ENCODE measurements around the gene GIT2.
"Not testable (repeated sequence)": the region's sequence is repeated elsewhere in the genome, so short reads cannot be mapped to it uniquely, and the experiment has no call there.

GIT2 gene

DNA sequence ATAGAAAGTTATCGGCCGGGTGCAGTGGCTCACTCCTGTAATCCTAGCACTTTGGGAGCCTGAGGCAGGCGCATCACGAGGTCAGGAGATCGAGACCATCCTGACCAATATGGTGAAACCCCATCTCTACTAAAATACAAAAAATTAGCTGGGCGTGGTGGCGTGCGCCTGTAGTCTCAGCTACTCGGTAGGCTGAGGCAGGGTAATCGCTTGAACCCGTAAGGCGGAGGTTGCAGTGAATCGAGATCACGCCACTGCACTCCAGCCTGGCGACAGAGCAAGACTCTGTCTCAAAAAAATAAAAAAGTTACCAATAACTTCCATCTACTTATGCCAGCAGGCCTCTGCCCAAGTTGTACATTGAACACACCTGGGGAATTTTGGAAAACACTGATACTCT lies 96.8 kb downstream of the GIT2 start:
- H3K27me3 ChIP-seq (replicated peaks; ENCODE audit: control insufficient read depth, insufficient read depth, low read length, poor library complexity, severe bottlenecking); H3K4me1 ChIP-seq (ENCODE audit: control insufficient read depth, insufficient read depth, low read length, poor library complexity, severe bottlenecking); DNase-seq; H3K9me3 ChIP-seq (ENCODE audit: control insufficient read depth, low read length); H3K4me3 ChIP-seq (ENCODE audit: insufficient read depth, low read depth, low read length, poor library complexity, severe bottlenecking): not testable (repeated sequence)
- H3K36me3 ChIP-seq (ENCODE audit: control insufficient read depth, insufficient read depth, low read length), result peaks cover 12% of the 10 kb centered on the region
- peak overlapping the region; percentile 62 for H3K27ac ChIP-seq (ENCODE audit: insufficient read depth, low read length, poor library complexity, severe bottlenecking)

DNA sequence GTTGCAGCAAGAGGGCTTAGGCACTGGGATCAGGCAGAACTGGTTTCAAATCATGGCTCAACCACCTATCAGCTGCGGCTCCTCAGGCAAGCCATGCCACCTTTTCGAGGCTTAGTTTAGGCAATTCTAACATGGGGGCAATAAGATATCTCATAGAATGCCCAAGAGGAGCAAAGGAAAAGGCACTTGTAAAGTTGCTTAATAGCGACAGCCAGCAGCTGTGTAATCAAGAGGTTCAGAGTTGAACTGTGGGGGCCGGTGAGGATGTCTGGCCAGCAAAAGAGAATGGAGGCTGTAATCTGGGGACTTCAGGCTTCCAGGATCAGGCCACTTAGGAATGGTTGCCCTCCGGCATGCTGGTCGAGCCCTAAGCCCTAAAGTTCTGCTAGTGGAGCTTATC lies 99.1 kb downstream of the GIT2 start:
- no peaks in the 10 kb centered on the region for H3K27me3 ChIP-seq (replicated peaks; ENCODE audit: control insufficient read depth, insufficient read depth, low read length, poor library complexity, severe bottlenecking)
- H3K27ac ChIP-seq (ENCODE audit: insufficient read depth, low read length, poor library complexity, severe bottlenecking), result no peak overlapping the region
- no peak overlapping the region for H3K4me3 ChIP-seq (ENCODE audit: insufficient read depth, low read depth, low read length, poor library complexity, severe bottlenecking)
- H3K9me3 ChIP-seq (ENCODE audit: control insufficient read depth, low read length), result no peaks in the 10 kb centered on the region
- H3K4me1 ChIP-seq (ENCODE audit: control insufficient read depth, insufficient read depth, low read length, poor library complexity, severe bottlenecking), result peaks cover 5% of the 10 kb centered on the region
- DNase-seq, result no peak
- no peaks in the 10 kb centered on the region for H3K36me3 ChIP-seq (ENCODE audit: control insufficient read depth, insufficient read depth, low read length)

DNA sequence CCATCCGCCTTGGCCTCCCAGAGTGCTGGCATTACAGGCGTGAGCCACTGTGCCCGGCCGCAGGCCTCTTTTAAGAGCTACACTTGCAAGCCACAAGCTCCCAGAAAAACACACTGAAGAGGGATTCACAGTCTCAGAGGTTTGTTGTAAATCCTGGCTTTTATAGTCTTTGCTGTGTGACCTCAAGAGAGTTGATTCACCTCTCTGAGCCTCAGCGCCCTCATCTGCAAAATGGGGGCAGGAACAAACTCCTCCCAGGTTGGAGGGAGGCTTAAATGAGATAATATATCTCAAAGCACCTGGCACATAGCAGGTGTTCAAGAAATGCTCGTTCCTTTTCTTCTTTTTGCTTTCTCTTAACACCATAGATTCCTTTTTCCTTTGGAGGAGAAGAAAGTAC lies 100.0 kb downstream of the GIT2 start:
- H3K36me3 ChIP-seq (ENCODE audit: control insufficient read depth, insufficient read depth, low read length), result no peaks in the 10 kb centered on the region
- no peak overlapping the region for H3K4me3 ChIP-seq (ENCODE audit: insufficient read depth, low read depth, low read length, poor library complexity, severe bottlenecking)
- H3K27ac ChIP-seq (ENCODE audit: insufficient read depth, low read length, poor library complexity, severe bottlenecking), result no peak overlapping the region
- H3K4me1 ChIP-seq (ENCODE audit: control insufficient read depth, insufficient read depth, low read length, poor library complexity, severe bottlenecking), result no peaks in the 10 kb centered on the region
- DNase-seq, result no peak
- no peaks in the 10 kb centered on the region for H3K27me3 ChIP-seq (replicated peaks; ENCODE audit: control insufficient read depth, insufficient read depth, low read length, poor library complexity, severe bottlenecking)
- H3K9me3 ChIP-seq (ENCODE audit: control insufficient read depth, low read length), result no peaks in the 10 kb centered on the region

DNA sequence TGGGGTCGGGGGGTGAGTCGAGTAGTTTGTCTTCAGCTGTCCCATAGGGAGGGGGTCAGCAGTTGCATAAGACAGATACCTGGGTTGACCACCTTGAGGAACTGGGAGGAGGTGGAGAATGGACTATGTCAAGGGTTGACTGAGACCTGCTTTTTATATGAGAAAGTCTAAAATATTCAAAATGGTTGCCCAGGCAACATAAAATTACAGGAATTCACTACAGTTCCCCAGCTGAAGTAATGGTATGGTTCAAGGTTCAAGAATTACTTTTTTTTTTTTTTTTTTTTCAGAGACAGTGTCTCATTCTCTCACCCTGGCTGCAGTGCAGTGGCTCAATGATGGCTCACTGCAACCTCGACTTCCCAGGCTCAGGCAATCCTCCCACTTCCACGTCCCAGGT lies 101.2 kb downstream of the GIT2 start:
- no peaks in the 10 kb centered on the region for H3K4me1 ChIP-seq (ENCODE audit: control insufficient read depth, insufficient read depth, low read length, poor library complexity, severe bottlenecking)
- no peak for DNase-seq
- no peaks in the 10 kb centered on the region for H3K36me3 ChIP-seq (ENCODE audit: control insufficient read depth, insufficient read depth, low read length)
- no peak overlapping the region for H3K4me3 ChIP-seq (ENCODE audit: insufficient read depth, low read depth, low read length, poor library complexity, severe bottlenecking)
- H3K27me3 ChIP-seq (replicated peaks; ENCODE audit: control insufficient read depth, insufficient read depth, low read length, poor library complexity, severe bottlenecking), result no peaks in the 10 kb centered on the region
- H3K27ac ChIP-seq (ENCODE audit: insufficient read depth, low read length, poor library complexity, severe bottlenecking), result no peak overlapping the region
- H3K9me3 ChIP-seq (ENCODE audit: control insufficient read depth, low read length), result no peaks in the 10 kb centered on the region

DNA sequence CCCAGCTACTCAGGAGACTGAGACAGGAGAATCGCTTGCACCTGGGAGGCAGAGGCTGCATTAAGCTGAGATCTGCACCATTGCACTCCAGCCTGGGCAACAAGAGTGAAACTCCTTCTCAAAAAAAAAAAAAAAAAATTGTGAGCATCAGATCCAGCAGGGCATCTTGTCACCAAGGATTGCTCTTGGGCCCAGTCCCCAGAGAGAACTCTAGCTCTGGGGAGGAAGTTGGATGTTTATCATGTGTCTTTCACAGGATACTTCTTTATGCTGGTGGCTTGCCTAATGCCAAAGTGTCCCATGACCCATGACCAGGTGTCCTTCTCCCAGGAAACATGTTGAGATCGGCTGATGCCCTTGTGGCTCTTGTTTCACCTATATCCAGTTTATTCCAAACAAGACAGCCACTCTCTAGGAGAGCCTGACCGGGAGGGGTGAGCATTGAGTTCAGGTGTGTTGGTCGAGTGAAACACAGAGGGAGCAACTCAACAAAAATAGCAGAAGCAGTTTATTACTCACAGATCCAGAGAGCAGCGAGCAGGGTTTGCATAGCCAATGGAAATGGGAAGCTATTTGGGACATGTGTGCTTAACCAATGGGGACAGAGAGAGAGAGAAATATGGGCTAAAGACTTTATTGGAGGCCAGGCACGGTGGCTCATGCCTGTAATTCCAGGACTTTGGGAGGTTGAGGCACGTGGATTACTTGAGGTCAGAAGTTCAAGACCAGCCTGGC lies 102.7 kb downstream of the GIT2 start:
- Histone ChIP-seq H3K4me3 (ENCODE audit: insufficient read depth, low read depth, low read length, poor library complexity, severe bottlenecking) (no peak overlapping the region), H3K9me3 (ENCODE audit: control insufficient read depth, low read length) (no peaks in the 10 kb centered on the region), H3K27me3 (replicated peaks; ENCODE audit: control insufficient read depth, insufficient read depth, low read length, poor library complexity, severe bottlenecking) (no peaks in the 10 kb centered on the region), H3K4me1 (ENCODE audit: control insufficient read depth, insufficient read depth, low read length, poor library complexity, severe bottlenecking) (peaks cover 1% of the 10 kb centered on the region), H3K27ac (ENCODE audit: insufficient read depth, low read length, poor library complexity, severe bottlenecking) (no peak overlapping the region), H3K36me3 (ENCODE audit: control insufficient read depth, insufficient read depth, low read length) (no peaks in the 10 kb centered on the region)
- no peak for DNase-seq

DNA sequence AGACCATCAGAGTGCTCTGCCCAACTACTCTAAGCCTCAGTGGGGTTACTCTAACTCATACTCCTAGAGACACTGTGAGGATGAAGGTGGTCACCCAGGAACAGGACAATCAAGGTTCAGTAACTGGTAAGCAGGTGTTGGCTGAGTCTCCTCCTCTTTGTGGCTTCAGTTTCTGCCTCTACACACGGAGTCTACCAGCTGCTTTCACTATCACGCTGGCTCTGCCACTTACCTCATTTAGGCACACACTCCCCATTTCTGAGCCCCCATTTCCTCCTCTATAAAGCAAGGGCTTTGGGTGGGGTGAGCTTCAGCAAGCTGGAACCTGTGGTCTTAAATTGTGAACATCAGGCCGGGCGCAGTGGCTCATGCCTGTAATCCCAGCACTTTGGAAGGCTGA lies 103.4 kb downstream of the GIT2 start:
- Histone ChIP-seq H3K36me3 (ENCODE audit: control insufficient read depth, insufficient read depth, low read length) (no peaks in the 10 kb centered on the region), H3K4me1 (ENCODE audit: control insufficient read depth, insufficient read depth, low read length, poor library complexity, severe bottlenecking) (peaks cover 8% of the 10 kb centered on the region), H3K9me3 (ENCODE audit: control insufficient read depth, low read length) (no peaks in the 10 kb centered on the region), H3K27me3 (replicated peaks; ENCODE audit: control insufficient read depth, insufficient read depth, low read length, poor library complexity, severe bottlenecking) (no peaks in the 10 kb centered on the region), H3K4me3 (ENCODE audit: insufficient read depth, low read depth, low read length, poor library complexity, severe bottlenecking) (no peak overlapping the region), H3K27ac (ENCODE audit: insufficient read depth, low read length, poor library complexity, severe bottlenecking) (no peak overlapping the region)
- no peak for DNase-seq

DNA sequence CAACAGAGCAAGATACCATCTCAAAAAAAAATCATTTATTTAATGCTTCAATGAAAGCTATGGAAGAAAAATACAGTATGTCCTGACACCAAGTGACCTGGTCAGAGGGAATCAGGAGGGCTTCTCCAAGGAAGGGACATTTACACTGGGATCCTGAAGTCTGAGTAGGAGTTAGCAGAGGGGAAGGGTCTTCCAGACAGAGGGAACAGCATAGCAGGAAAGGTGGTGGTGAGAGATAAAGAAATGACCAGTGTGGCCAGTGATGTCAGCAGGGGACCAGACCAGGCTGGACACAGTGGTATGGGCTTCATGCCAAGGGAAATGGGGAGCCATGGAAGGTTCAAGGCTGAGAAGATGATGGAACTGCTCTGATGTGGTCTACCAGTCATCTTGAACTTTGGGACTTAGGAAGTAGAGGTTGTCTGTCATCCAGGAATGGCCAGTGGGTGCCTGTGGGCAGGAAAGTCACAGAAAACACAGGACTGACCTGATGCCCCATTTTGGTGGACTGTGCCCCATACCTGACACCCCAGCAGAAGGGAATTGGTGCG lies 103.9 kb downstream of the GIT2 start:
- no peaks in the 10 kb centered on the region for H3K9me3 ChIP-seq (ENCODE audit: control insufficient read depth, low read length)
- no peak for DNase-seq
- no peak overlapping the region for H3K27ac ChIP-seq (ENCODE audit: insufficient read depth, low read length, poor library complexity, severe bottlenecking)
- H3K27me3 ChIP-seq (replicated peaks; ENCODE audit: control insufficient read depth, insufficient read depth, low read length, poor library complexity, severe bottlenecking), result no peaks in the 10 kb centered on the region
- H3K36me3 ChIP-seq (ENCODE audit: control insufficient read depth, insufficient read depth, low read length), result no peaks in the 10 kb centered on the region
- no peak overlapping the region for H3K4me3 ChIP-seq (ENCODE audit: insufficient read depth, low read depth, low read length, poor library complexity, severe bottlenecking)
- peaks cover 12% of the 10 kb centered on the region for H3K4me1 ChIP-seq (ENCODE audit: control insufficient read depth, insufficient read depth, low read length, poor library complexity, severe bottlenecking)

DNA sequence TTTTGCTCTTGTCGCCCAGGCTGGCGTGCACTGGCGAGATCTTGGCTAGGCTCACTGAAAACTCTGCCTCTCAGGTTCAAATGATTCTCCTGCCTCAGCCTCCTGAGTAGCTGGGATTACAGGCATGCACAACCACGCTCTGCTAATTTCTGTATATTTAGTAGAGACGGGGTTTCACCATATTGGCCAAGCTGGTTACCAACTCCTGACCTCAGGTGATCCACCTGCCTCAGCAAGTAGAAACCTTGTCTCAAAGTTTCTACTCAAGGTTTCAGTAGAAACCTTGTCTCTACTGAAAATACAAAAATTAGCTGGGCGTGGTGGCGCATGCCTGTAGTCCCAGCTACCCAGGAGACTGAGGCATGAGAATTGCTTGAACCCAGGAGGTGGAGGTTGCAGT lies 104.4 kb downstream of the GIT2 start:
- not testable (repeated sequence) for H3K4me3 ChIP-seq (ENCODE audit: insufficient read depth, low read depth, low read length, poor library complexity, severe bottlenecking); H3K27me3 ChIP-seq (replicated peaks; ENCODE audit: control insufficient read depth, insufficient read depth, low read length, poor library complexity, severe bottlenecking); H3K36me3 ChIP-seq (ENCODE audit: control insufficient read depth, insufficient read depth, low read length); H3K27ac ChIP-seq (ENCODE audit: insufficient read depth, low read length, poor library complexity, severe bottlenecking); H3K9me3 ChIP-seq (ENCODE audit: control insufficient read depth, low read length); DNase-seq
- peaks cover 12% of the 10 kb centered on the region for H3K4me1 ChIP-seq (ENCODE audit: control insufficient read depth, insufficient read depth, low read length, poor library complexity, severe bottlenecking)

DNA sequence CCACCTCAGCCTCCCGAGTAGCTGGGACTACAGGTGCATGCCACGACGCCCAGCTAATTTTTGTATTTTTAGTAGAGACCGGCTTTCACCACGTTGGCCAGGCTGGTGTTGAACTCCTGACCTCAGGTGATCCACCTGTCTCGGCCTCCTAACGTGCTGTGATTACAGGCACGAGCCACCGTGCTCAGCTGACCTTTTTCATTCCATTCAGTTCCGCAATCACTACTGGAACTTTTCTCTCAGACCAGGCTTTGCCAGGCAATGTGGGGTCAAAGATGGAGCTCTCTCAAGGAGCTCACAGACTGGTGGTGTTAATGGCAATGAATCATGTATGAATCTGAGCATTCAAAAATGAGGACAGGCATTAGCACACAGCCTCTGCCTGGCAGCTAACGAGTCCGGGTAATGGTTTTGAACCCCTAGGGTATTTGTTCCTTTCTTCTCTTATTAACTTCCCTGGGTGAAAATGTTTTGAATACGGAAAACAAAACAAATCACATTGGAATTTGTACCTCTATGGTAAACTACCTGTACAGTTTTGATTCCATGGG lies 105.5 kb downstream of the GIT2 start:
- DNase-seq, result no peak
- Histone ChIP-seq H3K4me3 (ENCODE audit: insufficient read depth, low read depth, low read length, poor library complexity, severe bottlenecking) (no peak overlapping the region), H3K9me3 (ENCODE audit: control insufficient read depth, low read length) (no peaks in the 10 kb centered on the region), H3K27me3 (replicated peaks; ENCODE audit: control insufficient read depth, insufficient read depth, low read length, poor library complexity, severe bottlenecking) (no peaks in the 10 kb centered on the region), H3K4me1 (ENCODE audit: control insufficient read depth, insufficient read depth, low read length, poor library complexity, severe bottlenecking) (peaks cover 12% of the 10 kb centered on the region), H3K27ac (ENCODE audit: insufficient read depth, low read length, poor library complexity, severe bottlenecking) (no peak overlapping the region), H3K36me3 (ENCODE audit: control insufficient read depth, insufficient read depth, low read length) (no peaks in the 10 kb centered on the region)

DNA sequence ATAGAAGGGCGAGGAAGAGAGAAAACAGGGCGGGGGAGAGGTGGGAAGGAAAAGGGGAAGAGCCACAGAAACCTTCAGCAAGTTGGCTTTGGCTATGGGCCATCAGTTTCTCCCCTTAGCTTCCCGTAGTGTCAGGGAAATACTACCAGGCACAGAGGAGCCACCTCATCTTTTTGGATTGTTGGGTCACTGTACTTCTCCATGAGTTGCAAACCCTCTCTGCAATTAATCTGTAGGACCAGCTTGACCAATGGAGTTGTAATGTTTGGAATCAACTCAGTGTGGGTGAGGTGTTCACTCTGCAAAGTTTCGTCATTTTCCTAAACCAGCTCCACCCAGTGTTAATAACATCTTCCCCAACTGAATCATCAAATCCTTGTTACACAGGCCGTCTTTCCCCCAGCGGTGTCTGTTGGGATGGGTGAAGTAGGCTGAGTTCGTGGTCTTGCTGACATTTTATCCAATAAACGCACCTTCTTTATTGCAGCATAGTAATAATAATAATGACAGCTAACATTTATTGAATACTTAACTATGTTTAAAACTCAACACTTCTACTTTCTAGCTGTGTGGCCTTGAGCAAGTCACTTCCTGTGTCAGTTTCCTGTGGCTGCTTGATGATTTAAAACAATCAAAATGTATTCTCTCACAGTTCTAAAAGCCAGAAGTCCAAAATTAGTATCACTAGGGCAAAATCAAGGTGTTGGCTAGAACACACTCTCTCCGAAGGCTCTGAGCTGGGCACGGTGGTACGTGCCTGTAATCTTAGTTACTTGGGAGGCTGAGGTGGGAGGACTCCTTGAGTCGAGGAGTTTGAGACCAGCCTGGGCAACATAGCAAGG lies 107.8 kb downstream of the GIT2 start:
- H3K27ac ChIP-seq (ENCODE audit: insufficient read depth, low read length, poor library complexity, severe bottlenecking), result peak overlapping the region; percentile 46
- no peaks in the 10 kb centered on the region for H3K36me3 ChIP-seq (ENCODE audit: control insufficient read depth, insufficient read depth, low read length)
- H3K4me1 ChIP-seq (ENCODE audit: control insufficient read depth, insufficient read depth, low read length, poor library complexity, severe bottlenecking), result peaks cover 12% of the 10 kb centered on the region
- DNase-seq, result no peak
- no peaks in the 10 kb centered on the region for H3K27me3 ChIP-seq (replicated peaks; ENCODE audit: control insufficient read depth, insufficient read depth, low read length, poor library complexity, severe bottlenecking)
- H3K4me3 ChIP-seq (ENCODE audit: insufficient read depth, low read depth, low read length, poor library complexity, severe bottlenecking), result no peak overlapping the region
- H3K9me3 ChIP-seq (ENCODE audit: control insufficient read depth, low read length), result no peaks in the 10 kb centered on the region

All from effector memory CD4-positive, alpha-beta T cell (primary cell).